SK-N-SH (cell line): ENCODE data around the gene ALDH5A1. TPM values are rescaled to one million over a fixed set of nuclear protein-coding genes. Genes with fewer than 3 reads are reported as not detected.

ENCODE experiments used
- CTCF ChIA-PET: fragments of 300-600, 350-600 bp; formaldehyde crosslinking; extraction: SDS; loops from one replicate; lab custom pipeline; 2021; lab: Yijun Ruan, JAX
- POLR2A ChIA-PET: fragments of 350-600 bp; sonication (Branson Sonifier 250); formaldehyde crosslinking; extraction: SDS; loops from one replicate; lab custom pipeline; 2020; ENCODE audit warnings: antibody characterized with exemption, inconsistent platforms; lab: Yijun Ruan, JAX
- DNase-seq: peaks from one replicate; pipeline ENCODE4 v3.0.0; 2012
- H2AFZ ChIP-seq: fragments of 200-600 bp; sonication (generic); 2 replicates; pipeline ENCODE4 v1.8.1; 2016; ENCODE audit warnings: antibody characterized with exemption, mild to moderate bottlenecking, low read depth
- H3F3A ChIP-seq: fragments of 200-600 bp; sonication (generic); replicated peaks from 2 replicates; pipeline ENCODE3; 2016; ENCODE audit warnings: antibody characterized with exemption, mild to moderate bottlenecking; ENCODE audit not compliant: insufficient read depth
- H3K27ac ChIP-seq, 2 experiments: fragments of 200-500 bp in 1 of 2; fragments of 200-600 bp in 1 of 2; sonication (Bioruptor generic) in 1 of 2; sonication (generic), shearing (Covaris generic) in 1 of 2; 2 replicates each; pipeline versions ENCODE4 v1.5.1 to v1.6.1; 2014 to 2016; ENCODE audit warnings: low read depth in 2 of 2, inconsistent platforms in 1 of 2, low read length in 1 of 2, mild to moderate bottlenecking in 1 of 2, mixed read lengths in 1 of 2
- H3K27me3 ChIP-seq: fragments of 200-600 bp; sonication (generic), shearing (Covaris generic); 2 replicates; pipeline ENCODE4 v1.6.1; 2016; ENCODE audit warnings: mixed run types; ENCODE audit not compliant: insufficient read depth
- H3K36me3 ChIP-seq, 2 experiments: fragments of 200-500 bp in 1 of 2; fragments of 200-600 bp in 1 of 2; sonication (Bioruptor generic) in 1 of 2; sonication (generic) in 1 of 2; replicated peaks in 1 of 2; 2 replicates each; pipeline versions ENCODE3 to v1.5.1; 2014 to 2016; ENCODE audit warnings: low read length in 1 of 2, mild to moderate bottlenecking in 1 of 2; ENCODE audit not compliant: insufficient read depth in 2 of 2, control insufficient read depth in 1 of 2
- H3K4me1 ChIP-seq, 2 experiments: fragments of 200-500 bp in 1 of 2; fragments of 200-600 bp in 1 of 2; sonication (Bioruptor generic) in 1 of 2; sonication (generic), shearing (Covaris generic) in 1 of 2; 2 replicates each; pipeline versions ENCODE4 v1.5.1 to v1.6.1; 2014 to 2016; ENCODE audit warnings: low read depth in 1 of 2, low read length in 1 of 2, mixed run types in 1 of 2; ENCODE audit not compliant: insufficient read depth in 2 of 2, control insufficient read depth in 1 of 2
- H3K4me2 ChIP-seq: fragments of 200-600 bp; sonication (generic), shearing (Covaris generic); 2 replicates; pipeline ENCODE4 v1.6.1; 2017; ENCODE audit warnings: mixed run types
- H3K4me3 ChIP-seq, 2 experiments: fragments of 200-500 bp in 1 of 2; fragments of 200-600 bp in 1 of 2; sonication (Bioruptor generic) in 1 of 2; sonication (generic), shearing (Covaris generic) in 1 of 2; 2 replicates each; pipeline versions ENCODE4 v1.5.1 to v1.8.1; 2014 to 2016; ENCODE audit warnings: low read depth in 2 of 2, inconsistent platforms in 1 of 2, low read length in 1 of 2, mild to moderate bottlenecking in 1 of 2, mixed read lengths in 1 of 2, moderate library complexity in 1 of 2
- H3K79me2 ChIP-seq: fragments of 200-600 bp; sonication (generic); 2 replicates; pipeline ENCODE4 v1.8.1; 2017; ENCODE audit warnings: mild to moderate bottlenecking; ENCODE audit not compliant: insufficient read depth
- H3K9ac ChIP-seq: fragments of 200-600 bp; sonication (generic); 2 replicates; pipeline ENCODE4 v1.6.1; 2017; ENCODE audit warnings: mixed run types
- H3K9me2 ChIP-seq: fragments of 200-600 bp; sonication (generic); 2 replicates; pipeline ENCODE4 v1.6.1; 2017; ENCODE audit warnings: mixed run types
- H3K9me3 ChIP-seq: fragments of 200-600 bp; sonication (generic); 2 replicates; pipeline ENCODE4 v1.6.1; 2017; ENCODE audit warnings: mixed run types, mild to moderate bottlenecking, moderate library complexity
- H4K20me1 ChIP-seq: fragments of 200-600 bp; sonication (generic); 2 replicates; pipeline ENCODE4 v1.6.1; 2017; ENCODE audit warnings: mild to moderate bottlenecking, mixed run types; ENCODE audit not compliant: insufficient read depth
- CHD2 ChIP-seq: fragments of 150-350 bp; IDR thresholded peaks from 2 replicates; pipeline ENCODE4 v1.6.1; 2018; ENCODE audit warnings: low read length; ENCODE audit not compliant: partially characterized antibody
- FOSL2 ChIP-seq: IDR thresholded peaks from 2 replicates; pipeline ENCODE4 v1.4.0; 2012; ENCODE audit warnings: low read depth, mild to moderate bottlenecking, moderate library complexity, borderline replicate concordance
- FOXM1 ChIP-seq: IDR thresholded peaks from 2 replicates; pipeline ENCODE4 v1.4.0; 2012; ENCODE audit warnings: low read depth, mild to moderate bottlenecking
- GABPA ChIP-seq: IDR thresholded peaks from 2 replicates; pipeline ENCODE4 v1.4.0; 2012; ENCODE audit warnings: low read depth, mild to moderate bottlenecking
- JUND ChIP-seq: IDR thresholded peaks from 2 replicates; pipeline ENCODE4 v1.4.0; 2012
- MEF2A ChIP-seq: IDR thresholded peaks from 2 replicates; pipeline ENCODE4 v1.4.0; 2012; ENCODE audit warnings: low read depth, borderline replicate concordance
- MXI1 ChIP-seq: IDR thresholded peaks from 2 replicates; pipeline ENCODE4 v1.6.1; 2012; ENCODE audit warnings: mild to moderate bottlenecking, low read depth, low read length, improper control_type of control experiment
- NFIC ChIP-seq: IDR thresholded peaks from 2 replicates; pipeline ENCODE4 v1.4.0; 2012; ENCODE audit warnings: borderline replicate concordance
- NRF1 ChIP-seq: IDR thresholded peaks from 2 replicates; pipeline ENCODE4 v1.6.1; 2012; ENCODE audit warnings: low read depth, mild to moderate bottlenecking, low read length
- POLR2AphosphoS5 ChIP-seq: IDR thresholded peaks from 2 replicates; pipeline ENCODE4 v1.6.1; 2012; ENCODE audit warnings: low read depth, low read length
- RAD21 ChIP-seq: IDR thresholded peaks from 2 replicates; pipeline ENCODE4 v1.6.1; 2012; ENCODE audit warnings: mild to moderate bottlenecking, low read length
- RXRA ChIP-seq: IDR thresholded peaks from 2 replicates; pipeline ENCODE4 v1.4.0; 2012; ENCODE audit warnings: low read depth, mild to moderate bottlenecking, borderline replicate concordance
- SMC3 ChIP-seq: IDR thresholded peaks from 2 replicates; pipeline ENCODE4 v1.6.1; 2012; ENCODE audit warnings: low read depth, low read length, improper control_type of control experiment
- WGBS: methylation state at CpG from one replicate; pipeline ENCODE4 v1.1.6; 2017; ENCODE audit warnings: low lambda C conversion rate; 5-methylcytosine and 5-hydroxymethylcytosine counted together
- polyA plus RNA-seq, 3 experiments: library from polyadenylated mRNA; depleted of rRNA; stranded (reverse); fragments of >200 nt; gene quantifications; 2 replicates each; pipeline ENCODE4 v1.2.3, GENCODE V29; 2012
- TF ChIP-seq, protein P1 (sequence below): IDR thresholded peaks from 2 replicates; pipeline ENCODE4 v1.6.1; 2012; ENCODE audit warnings: mild to moderate bottlenecking, low read depth, low read length, moderate library complexity
- TF ChIP-seq, protein P2 (sequence below): IDR thresholded peaks from 2 replicates; pipeline ENCODE4 v1.4.0; 2012; ENCODE audit warnings: low read depth
- TF ChIP-seq, protein P3 (sequence below): fragments of 150-350 bp; IDR thresholded peaks from 2 replicates; pipeline ENCODE4 v1.6.1; 2017; ENCODE audit warnings: antibody characterized with exemption, low read length, low read depth, borderline replicate concordance
- TF ChIP-seq, protein P4 (sequence below): fragments of 200-600 bp; sonication (generic); IDR thresholded peaks from 2 replicates; pipeline ENCODE4 v1.6.1; 2017; ENCODE audit warnings: antibody characterized with exemption, mild to moderate bottlenecking, moderate library complexity

The ALDH5A1 gene
- polyA plus RNA-seq, 1 of the 3 experiments (the other 2 are of a cell fraction): 3.0 TPM

DNA sequence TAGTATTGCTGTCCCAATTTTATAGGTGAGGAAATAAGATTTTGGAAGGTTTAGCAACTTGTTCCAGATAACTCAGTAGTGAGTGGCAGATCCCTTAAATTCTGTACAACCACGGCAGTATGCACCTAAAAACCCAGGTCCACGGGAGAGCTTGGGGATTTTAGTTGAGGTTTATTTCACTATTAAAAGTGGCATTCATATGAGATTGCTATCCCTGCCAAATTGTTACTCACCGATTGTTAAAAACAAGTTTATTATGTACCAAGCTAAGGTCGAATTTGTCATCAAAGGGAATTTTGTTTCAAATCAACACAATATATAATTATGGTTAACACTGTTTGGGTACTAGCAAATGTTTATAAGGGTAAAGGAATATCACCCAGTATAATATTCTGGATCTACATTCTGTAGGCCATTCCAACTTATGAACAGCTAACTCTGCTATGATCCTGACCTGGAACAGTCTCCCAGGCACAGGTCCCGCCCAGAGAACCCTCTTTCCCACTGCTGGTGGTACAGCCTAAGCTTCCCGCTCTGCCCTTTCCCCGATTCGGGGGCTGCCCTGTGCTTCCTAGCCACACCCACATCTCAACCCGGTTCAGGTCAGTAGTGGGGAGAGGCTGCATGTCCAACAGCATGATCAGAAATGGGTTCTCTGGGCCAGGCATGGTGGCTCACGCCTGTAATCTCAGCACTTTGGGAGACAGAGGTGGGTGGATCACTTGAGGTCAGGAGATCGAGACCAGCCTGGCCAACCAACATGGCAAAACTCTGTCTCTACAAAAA, 30.3 kb upstream of the ALDH5A1 start:
- no peaks in the 10 kb centered on the region for H3K9me2 ChIP-seq
- no peak overlapping the region for H3K4me2 ChIP-seq
- no peaks in the 10 kb centered on the region for H4K20me1 ChIP-seq
- no peak for DNase-seq
- H3K4me1 ChIP-seq: no peaks in the 10 kb centered on the region
- WGBS: 82% methylated on average over 10 of the region's 11 CpGs
- no peak overlapping the region for H3K4me3 ChIP-seq
- H3K27ac ChIP-seq: no peak overlapping the region
- H3K27me3 ChIP-seq: no peaks in the 10 kb centered on the region
- no peaks in the 10 kb centered on the region for H3K36me3 ChIP-seq
- no peaks in the 10 kb centered on the region for H3K9me3 ChIP-seq
- no peak overlapping the region for H3K9ac ChIP-seq
- no peaks in the 10 kb centered on the region for H3K79me2 ChIP-seq
- CTCF ChIA-PET: interaction anchor here (0.9 to 1.4 kb wide), 3 partner anchors 10 to 54 kb away, joined by 3 to 4 read pairs (median 3); no protein-coding TSS in a partner anchor
- no peak overlapping the region for H2AFZ ChIP-seq
- no peaks in the 10 kb centered on the region for H3F3A ChIP-seq
- TF ChIP-seq GABPA (no peak), RAD21 (no peak), MXI1 (no peak), MEF2A (no peak), NFIC (no peak), FOXM1 (no peak)
- TF ChIP-seq, protein P1, sequence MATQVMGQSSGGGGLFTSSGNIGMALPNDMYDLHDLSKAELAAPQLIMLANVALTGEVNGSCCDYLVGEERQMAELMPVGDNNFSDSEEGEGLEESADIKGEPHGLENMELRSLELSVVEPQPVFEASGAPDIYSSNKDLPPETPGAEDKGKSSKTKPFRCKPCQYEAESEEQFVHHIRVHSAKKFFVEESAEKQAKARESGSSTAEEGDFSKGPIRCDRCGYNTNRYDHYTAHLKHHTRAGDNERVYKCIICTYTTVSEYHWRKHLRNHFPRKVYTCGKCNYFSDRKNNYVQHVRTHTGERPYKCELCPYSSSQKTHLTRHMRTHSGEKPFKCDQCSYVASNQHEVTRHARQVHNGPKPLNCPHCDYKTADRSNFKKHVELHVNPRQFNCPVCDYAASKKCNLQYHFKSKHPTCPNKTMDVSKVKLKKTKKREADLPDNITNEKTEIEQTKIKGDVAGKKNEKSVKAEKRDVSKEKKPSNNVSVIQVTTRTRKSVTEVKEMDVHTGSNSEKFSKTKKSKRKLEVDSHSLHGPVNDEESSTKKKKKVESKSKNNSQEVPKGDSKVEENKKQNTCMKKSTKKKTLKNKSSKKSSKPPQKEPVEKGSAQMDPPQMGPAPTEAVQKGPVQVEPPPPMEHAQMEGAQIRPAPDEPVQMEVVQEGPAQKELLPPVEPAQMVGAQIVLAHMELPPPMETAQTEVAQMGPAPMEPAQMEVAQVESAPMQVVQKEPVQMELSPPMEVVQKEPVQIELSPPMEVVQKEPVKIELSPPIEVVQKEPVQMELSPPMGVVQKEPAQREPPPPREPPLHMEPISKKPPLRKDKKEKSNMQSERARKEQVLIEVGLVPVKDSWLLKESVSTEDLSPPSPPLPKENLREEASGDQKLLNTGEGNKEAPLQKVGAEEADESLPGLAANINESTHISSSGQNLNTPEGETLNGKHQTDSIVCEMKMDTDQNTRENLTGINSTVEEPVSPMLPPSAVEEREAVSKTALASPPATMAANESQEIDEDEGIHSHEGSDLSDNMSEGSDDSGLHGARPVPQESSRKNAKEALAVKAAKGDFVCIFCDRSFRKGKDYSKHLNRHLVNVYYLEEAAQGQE: no peak
- POLR2A ChIA-PET: no interaction called here

DNA sequence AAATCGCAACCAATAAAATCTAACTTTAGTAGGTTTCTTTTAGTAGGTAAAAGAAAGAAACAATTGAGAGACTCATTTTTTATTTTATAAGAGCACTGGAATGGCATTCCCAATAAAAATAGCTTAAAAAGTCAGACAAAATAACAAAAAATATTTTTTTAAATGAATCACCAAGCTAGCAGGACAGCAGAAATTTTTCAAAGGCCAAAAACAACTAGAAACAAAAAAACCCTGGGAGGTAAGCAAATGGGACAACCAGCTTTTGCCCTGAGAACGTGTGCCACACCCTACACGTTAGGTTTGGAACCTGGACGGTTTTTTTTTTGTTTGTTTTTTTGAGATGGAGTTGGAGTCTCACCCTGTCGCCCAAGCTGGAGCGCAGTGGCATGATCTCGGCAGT, 25.0 kb upstream of the ALDH5A1 start:
- no peaks in the 10 kb centered on the region for H3K27me3 ChIP-seq
- no peak overlapping the region for H3K4me2 ChIP-seq
- DNase-seq: no peak
- ChIA-PET CTCF (no interaction called here), POLR2A (no interaction called here)
- H3K79me2 ChIP-seq: no peaks in the 10 kb centered on the region
- no peaks in the 10 kb centered on the region for H3K36me3 ChIP-seq
- H3K4me3 ChIP-seq: no peak overlapping the region
- H2AFZ ChIP-seq: no peak overlapping the region
- WGBS: 85% methylated on average over 7 of the region's 7 CpGs
- H3F3A ChIP-seq: peaks cover 4% of the 10 kb centered on the region
- no peaks in the 10 kb centered on the region for H3K9me2 ChIP-seq
- H3K9me3 ChIP-seq: no peaks in the 10 kb centered on the region
- no peaks in the 10 kb centered on the region for H3K4me1 ChIP-seq
- TF ChIP-seq POLR2AphosphoS5: no peak
- no peak for TF ChIP-seq RXRA
- TF ChIP-seq, protein P2, sequence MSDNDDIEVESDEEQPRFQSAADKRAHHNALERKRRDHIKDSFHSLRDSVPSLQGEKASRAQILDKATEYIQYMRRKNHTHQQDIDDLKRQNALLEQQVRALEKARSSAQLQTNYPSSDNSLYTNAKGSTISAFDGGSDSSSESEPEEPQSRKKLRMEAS: no peak
- no peak for TF ChIP-seq SMC3
- TF ChIP-seq JUND: no peak
- no peak for TF ChIP-seq NRF1
- TF ChIP-seq FOSL2: no peak
- TF ChIP-seq, protein P3, sequence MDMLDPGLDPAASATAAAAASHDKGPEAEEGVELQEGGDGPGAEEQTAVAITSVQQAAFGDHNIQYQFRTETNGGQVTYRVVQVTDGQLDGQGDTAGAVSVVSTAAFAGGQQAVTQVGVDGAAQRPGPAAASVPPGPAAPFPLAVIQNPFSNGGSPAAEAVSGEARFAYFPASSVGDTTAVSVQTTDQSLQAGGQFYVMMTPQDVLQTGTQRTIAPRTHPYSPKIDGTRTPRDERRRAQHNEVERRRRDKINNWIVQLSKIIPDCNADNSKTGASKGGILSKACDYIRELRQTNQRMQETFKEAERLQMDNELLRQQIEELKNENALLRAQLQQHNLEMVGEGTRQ: no peak
- TF ChIP-seq, protein P4, sequence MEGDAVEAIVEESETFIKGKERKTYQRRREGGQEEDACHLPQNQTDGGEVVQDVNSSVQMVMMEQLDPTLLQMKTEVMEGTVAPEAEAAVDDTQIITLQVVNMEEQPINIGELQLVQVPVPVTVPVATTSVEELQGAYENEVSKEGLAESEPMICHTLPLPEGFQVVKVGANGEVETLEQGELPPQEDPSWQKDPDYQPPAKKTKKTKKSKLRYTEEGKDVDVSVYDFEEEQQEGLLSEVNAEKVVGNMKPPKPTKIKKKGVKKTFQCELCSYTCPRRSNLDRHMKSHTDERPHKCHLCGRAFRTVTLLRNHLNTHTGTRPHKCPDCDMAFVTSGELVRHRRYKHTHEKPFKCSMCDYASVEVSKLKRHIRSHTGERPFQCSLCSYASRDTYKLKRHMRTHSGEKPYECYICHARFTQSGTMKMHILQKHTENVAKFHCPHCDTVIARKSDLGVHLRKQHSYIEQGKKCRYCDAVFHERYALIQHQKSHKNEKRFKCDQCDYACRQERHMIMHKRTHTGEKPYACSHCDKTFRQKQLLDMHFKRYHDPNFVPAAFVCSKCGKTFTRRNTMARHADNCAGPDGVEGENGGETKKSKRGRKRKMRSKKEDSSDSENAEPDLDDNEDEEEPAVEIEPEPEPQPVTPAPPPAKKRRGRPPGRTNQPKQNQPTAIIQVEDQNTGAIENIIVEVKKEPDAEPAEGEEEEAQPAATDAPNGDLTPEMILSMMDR: no peak
- no peak for TF ChIP-seq CHD2
- H3K9ac ChIP-seq: no peak overlapping the region
- no peaks in the 10 kb centered on the region for H4K20me1 ChIP-seq
- H3K27ac ChIP-seq: no peak overlapping the region
